Body of pancreas (tissue), 4 donors: Measurements from ENCODE around the gene COPS3. TPM values are rescaled to one million over a fixed set of nuclear protein-coding genes. Genes with fewer than 3 reads are reported as not detected.

Experiments
- ATAC-seq: fragments of 150-250 bp; one replicate; pipeline ENCODE4 v1.9.1; 2016
- DNase-seq, 4 donors: peaks; one replicate each; pipeline ENCODE4 v3.0.0-alpha.2; 2019
- H3K27ac ChIP-seq, 4 donors: fragments of 200-600 bp; sonication (generic); 1 replicate in 3 of 4; 2 replicates in 1 of 4; pipeline versions ENCODE4 v1.5.1 to v1.6.1; 2016 to 2019; ENCODE audit warnings: mild to moderate bottlenecking in 1 of 4, mixed read lengths in 1 of 4, moderate library complexity in 1 of 4
- H3K27me3 ChIP-seq, 2 donors: fragments of 200-600 bp; sonication (generic); one replicate each; pipeline ENCODE4 v1.6.0; 2016; ENCODE audit warnings: mild to moderate bottlenecking in 1 of 2
- H3K36me3 ChIP-seq, 2 donors: fragments of 200-600 bp; sonication (generic); replicated peaks in 1 of 2; 2 replicates each; pipeline ENCODE4 v1.5.1; 2016; ENCODE audit warnings: low read depth in 2 of 2; ENCODE audit not compliant: insufficient read depth in 1 of 2
- H3K4me1 ChIP-seq: fragments of 200-600 bp; sonication (generic); one replicate; pipeline ENCODE4 v1.6.0; 2016
- H3K4me3 ChIP-seq, 2 donors: fragments of 200-600 bp; sonication (generic); 1 replicate in 1 of 2; 2 replicates in 1 of 2; pipeline ENCODE4 v1.5.1; 2016 to 2019
- H3K9me3 ChIP-seq, 3 donors: fragments of 200-600 bp; sonication (generic); 1 replicate in 2 of 3; 2 replicates in 1 of 3; pipeline ENCODE4 v1.5.1; 2016
- POLR2A ChIP-seq, 3 donors: fragments of 450-650 bp; IDR thresholded peaks; one replicate each; pipeline ENCODE4 v1.6.1; 2016; ENCODE audit warnings: antibody characterized with exemption in 3 of 3, mild to moderate bottlenecking in 2 of 3
- WGBS, 2 donors: methylation state at CpG; one replicate each; pipeline ENCODE4 v1.1.5; 2017; 5-methylcytosine and 5-hydroxymethylcytosine counted together
- intact Hi-C: fragments of 100-400 bp; cut with DNase I; formaldehyde crosslinking; loops from one replicate; pipeline ENCODE4 v1.15.1; 2023
- total RNA-seq, 2 donors: library from RNA; depleted of rRNA; stranded (reverse); fragments of >200 nt; gene quantifications; one replicate each; pipeline ENCODE4 v1.1.0, GENCODE V29; 2016
- TF ChIP-seq, protein P1 (sequence below), 7 experiments: fragments of 450-650 bp in 4 of 7; fragments of 200-600 bp in 3 of 7; sonication (generic) in 3 of 7; IDR thresholded peaks; one replicate each; pipeline ENCODE4 v1.5.1; 2016 to 2019; ENCODE audit warnings: antibody characterized with exemption in 7 of 7

COPS3 gene
- total RNA-seq, 2 donors from 2014 or later, result 23.1 to 29.8 TPM

DNA sequence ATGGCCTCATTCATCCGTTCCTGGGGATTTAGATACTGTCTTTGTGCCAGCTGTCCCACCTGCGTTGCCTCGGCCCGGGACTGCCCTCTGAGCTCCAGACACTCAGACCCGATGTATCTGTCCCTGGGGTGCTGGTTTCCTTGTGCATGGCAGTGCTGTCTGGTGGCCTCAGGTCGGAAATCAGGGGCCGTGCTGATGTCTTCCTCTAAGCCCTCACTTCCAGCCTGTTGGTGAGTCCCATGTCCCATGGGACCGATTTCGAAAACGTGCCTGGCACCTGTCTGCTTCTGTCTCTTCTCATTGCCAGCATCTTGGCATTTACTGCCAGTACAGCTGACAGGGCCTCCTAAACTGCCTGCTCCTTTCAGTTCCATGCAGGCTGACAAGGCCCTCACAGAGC, 44.2 kb upstream of the COPS3 start:
- no peak overlapping the region for H3K27ac ChIP-seq
- H3K4me1 ChIP-seq, result no peaks in the 10 kb centered on the region
- no peaks in the 10 kb centered on the region for H3K36me3 ChIP-seq
- intact Hi-C loops, result no loop called here
- 84 to 87% methylated on average over 3 to 10 of the region's 10 CpGs for WGBS, 2 donors
- no peaks in the 10 kb centered on the region for H3K9me3 ChIP-seq
- no peak for TF ChIP-seq POLR2A (IDR thresholded peaks at IDR 0.05)
- TF ChIP-seq, protein P1, sequence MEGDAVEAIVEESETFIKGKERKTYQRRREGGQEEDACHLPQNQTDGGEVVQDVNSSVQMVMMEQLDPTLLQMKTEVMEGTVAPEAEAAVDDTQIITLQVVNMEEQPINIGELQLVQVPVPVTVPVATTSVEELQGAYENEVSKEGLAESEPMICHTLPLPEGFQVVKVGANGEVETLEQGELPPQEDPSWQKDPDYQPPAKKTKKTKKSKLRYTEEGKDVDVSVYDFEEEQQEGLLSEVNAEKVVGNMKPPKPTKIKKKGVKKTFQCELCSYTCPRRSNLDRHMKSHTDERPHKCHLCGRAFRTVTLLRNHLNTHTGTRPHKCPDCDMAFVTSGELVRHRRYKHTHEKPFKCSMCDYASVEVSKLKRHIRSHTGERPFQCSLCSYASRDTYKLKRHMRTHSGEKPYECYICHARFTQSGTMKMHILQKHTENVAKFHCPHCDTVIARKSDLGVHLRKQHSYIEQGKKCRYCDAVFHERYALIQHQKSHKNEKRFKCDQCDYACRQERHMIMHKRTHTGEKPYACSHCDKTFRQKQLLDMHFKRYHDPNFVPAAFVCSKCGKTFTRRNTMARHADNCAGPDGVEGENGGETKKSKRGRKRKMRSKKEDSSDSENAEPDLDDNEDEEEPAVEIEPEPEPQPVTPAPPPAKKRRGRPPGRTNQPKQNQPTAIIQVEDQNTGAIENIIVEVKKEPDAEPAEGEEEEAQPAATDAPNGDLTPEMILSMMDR (IDR thresholded peaks at IDR 0.05), result no peak
- ATAC-seq (no peak), DNase-seq (no peak)
- no peaks in the 10 kb centered on the region for H3K27me3 ChIP-seq
- no peak overlapping the region for H3K4me3 ChIP-seq

DNA sequence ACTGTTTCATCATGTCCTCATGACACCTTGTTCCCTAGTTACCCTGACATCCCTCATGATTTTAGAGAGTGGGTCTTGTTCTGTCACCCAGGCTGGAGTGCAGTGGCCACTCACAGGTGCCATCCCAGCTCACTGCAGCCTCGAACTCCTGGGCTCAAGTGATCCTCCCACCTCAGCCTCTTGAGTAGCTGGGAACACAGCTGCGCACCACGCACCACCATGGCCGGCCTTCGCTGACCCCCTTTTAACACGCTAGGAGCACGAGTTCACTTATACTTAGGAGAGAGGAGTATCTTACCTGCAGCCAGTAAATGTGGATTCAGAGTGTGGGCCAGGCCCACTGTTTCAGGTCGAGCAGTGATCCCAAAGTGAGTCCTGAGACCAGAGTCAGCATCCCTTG, 43.6 kb upstream of the COPS3 start:
- Histone ChIP-seq H3K36me3 (no peaks in the 10 kb centered on the region), H3K27ac (no peak overlapping the region), H3K4me3 (no peak overlapping the region), H3K9me3 (no peaks in the 10 kb centered on the region), H3K27me3 (no peaks in the 10 kb centered on the region), H3K4me1 (no peaks in the 10 kb centered on the region)
- intact Hi-C loops, result no loop called here
- WGBS, 2 donors, result 89 to 95% methylated on average over 8 of the region's 8 CpGs
- TF ChIP-seq, protein P1 (IDR thresholded peaks at IDR 0.05), result no peak
- no peak for TF ChIP-seq POLR2A (IDR thresholded peaks at IDR 0.05)
- ATAC-seq (no peak), DNase-seq (no peak)

DNA sequence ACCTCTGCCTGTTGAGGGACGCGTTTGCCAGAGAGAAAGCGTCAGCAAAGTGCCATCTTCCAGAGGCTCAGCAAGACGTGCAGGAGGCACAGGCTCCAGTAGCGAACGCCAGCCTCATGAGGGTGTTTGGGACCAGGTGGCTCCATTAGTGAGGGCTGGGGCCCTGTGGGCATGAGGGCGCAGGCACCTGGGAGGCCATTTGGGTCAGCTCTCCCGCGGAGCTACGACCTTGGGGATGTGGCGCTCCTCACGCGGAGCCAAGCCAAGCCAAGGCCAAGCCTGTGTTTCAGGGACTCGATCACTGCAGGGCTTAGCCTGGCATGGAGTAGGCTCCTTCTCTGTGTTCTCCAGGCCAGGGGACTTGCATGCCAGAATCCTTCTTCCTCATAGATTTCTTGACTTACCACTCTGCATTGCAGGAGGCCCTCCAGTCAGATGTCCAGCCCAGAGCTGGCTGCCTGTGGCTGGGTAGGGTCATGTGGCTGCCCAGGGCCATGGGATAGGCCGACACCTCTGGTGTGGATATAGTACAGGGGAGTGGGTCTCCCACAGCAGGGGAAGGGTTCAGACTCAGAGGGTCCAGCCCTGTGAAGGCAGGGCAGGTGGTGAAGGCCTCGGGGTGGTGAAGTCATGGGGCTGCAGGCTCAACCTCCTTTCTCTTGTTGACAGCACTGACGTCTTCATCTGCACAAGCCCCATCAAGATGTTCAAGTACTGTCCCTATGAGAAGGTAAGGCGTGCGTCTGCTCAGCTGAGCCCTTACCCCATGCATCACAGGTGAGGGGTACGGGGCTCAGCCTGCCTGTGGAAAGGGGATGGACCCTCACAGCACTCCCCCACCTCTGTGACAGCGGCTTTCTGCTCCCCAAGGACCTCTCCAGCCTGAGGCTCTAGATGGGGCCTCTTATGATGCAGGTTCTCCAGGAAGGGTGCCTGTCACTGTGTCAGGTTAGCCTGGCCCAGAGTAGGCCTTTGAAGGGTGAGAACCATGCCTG, 41.8 kb upstream of the COPS3 start:
- H3K4me3 ChIP-seq, result no peak overlapping the region
- intact Hi-C loops, result no loop called here
- ATAC-seq, result no peak
- H3K27ac ChIP-seq, result no peak overlapping the region
- H3K4me1 ChIP-seq, result no peaks in the 10 kb centered on the region
- H3K9me3 ChIP-seq, result no peaks in the 10 kb centered on the region
- no peaks in the 10 kb centered on the region for H3K27me3 ChIP-seq
- DNase-seq, result no peak
- 78 to 87% methylated on average over 6 to 21 of the region's 21 CpGs for WGBS, 2 donors
- TF ChIP-seq, protein P1 (IDR thresholded peaks at IDR 0.05), result no peak
- TF ChIP-seq POLR2A (IDR thresholded peaks at IDR 0.05), result no peak
- no peaks in the 10 kb centered on the region for H3K36me3 ChIP-seq

DNA sequence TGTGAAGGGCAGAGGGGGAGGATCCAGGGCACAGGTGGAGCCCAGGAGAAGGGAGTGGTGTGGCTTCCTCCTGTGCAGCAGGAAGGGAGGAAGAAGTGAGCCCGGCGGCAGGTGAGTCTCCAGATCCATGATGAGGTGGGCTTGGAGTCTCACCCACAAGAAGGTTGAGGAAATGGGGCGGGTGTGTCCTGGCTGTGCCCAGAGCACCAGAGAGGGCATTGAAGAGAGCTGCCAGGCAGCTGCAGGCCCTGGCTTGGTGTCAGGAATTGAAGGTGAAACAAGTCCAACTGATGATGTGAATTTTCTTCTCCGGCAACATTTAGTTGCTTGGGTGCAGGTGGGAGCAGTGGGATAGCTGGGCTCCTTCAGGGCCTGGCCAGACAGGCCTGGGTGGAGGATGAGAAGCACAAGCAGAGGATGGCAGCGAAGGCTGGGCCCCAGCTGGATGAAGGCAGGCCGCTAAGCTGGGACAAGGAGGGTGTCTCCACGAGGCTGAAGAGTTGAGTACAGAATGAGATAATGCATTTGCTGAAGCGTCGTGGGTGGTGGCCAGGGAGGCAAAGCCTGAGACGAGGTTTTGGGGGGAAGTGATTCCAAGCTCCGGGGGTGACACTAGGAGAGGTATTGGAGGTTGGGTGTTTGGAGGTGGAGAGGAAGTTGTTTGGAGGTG, 40.4 kb upstream of the COPS3 start:
- Histone ChIP-seq H3K36me3 (no peaks in the 10 kb centered on the region), H3K4me1 (no peaks in the 10 kb centered on the region), H3K4me3 (no peak overlapping the region), H3K9me3 (no peaks in the 10 kb centered on the region), H3K27ac (no peak overlapping the region), H3K27me3 (no peaks in the 10 kb centered on the region)
- ATAC-seq (no peak), DNase-seq (no peak)
- 81 to 82% methylated on average over 11 of the region's 11 CpGs for WGBS, 2 donors
- TF ChIP-seq, protein P1 (IDR thresholded peaks at IDR 0.05), result no peak
- no peak for TF ChIP-seq POLR2A (IDR thresholded peaks at IDR 0.05)
- intact Hi-C loops, result no loop called here
